Neural cell (in vitro differentiated cells): Measurements from ENCODE around the gene ERICH2.

Source experiments
- EP300 ChIP-seq: fragments of 450-650 bp; conservative IDR thresholded peaks from 2 replicates; pipeline ENCODE4 v1.6.1; 2014; ENCODE audit warnings: antibody characterized with exemption, mild to moderate bottlenecking, moderate library complexity; ENCODE audit not compliant: poor library complexity, severe bottlenecking
- EZH2 ChIP-seq: fragments of 200-600, 300-800 bp; shearing (Covaris generic), sonication (generic); IDR thresholded peaks from 2 replicates; pipeline ENCODE4 v1.6.1; 2014; ENCODE audit warnings: antibody characterized with exemption, low read length, borderline replicate concordance, mild to moderate bottlenecking; ENCODE audit not compliant: insufficient read depth, poor library complexity, severe bottlenecking
- POLR2AphosphoS5 ChIP-seq: IDR thresholded peaks from 2 replicates; pipeline ENCODE4 v1.6.1; 2012
- RAD21 ChIP-seq: fragments of 450-650 bp; conservative IDR thresholded peaks from 2 replicates; pipeline ENCODE4 v1.6.1; 2014; ENCODE audit warnings: antibody characterized with exemption, mild to moderate bottlenecking, moderate library complexity
- TF ChIP-seq, protein P1 (sequence below): fragments of 450-650 bp; IDR thresholded peaks from 2 replicates; pipeline ENCODE4 v1.5.1; 2014; ENCODE audit warnings: antibody characterized with exemption, mild to moderate bottlenecking, moderate library complexity; ENCODE audit not compliant: poor library complexity, severe bottlenecking
- TF ChIP-seq, protein P2 (sequence below): IDR thresholded peaks from 2 replicates; pipeline ENCODE4 v1.6.1; 2012; ENCODE audit warnings: borderline replicate concordance

DNA sequence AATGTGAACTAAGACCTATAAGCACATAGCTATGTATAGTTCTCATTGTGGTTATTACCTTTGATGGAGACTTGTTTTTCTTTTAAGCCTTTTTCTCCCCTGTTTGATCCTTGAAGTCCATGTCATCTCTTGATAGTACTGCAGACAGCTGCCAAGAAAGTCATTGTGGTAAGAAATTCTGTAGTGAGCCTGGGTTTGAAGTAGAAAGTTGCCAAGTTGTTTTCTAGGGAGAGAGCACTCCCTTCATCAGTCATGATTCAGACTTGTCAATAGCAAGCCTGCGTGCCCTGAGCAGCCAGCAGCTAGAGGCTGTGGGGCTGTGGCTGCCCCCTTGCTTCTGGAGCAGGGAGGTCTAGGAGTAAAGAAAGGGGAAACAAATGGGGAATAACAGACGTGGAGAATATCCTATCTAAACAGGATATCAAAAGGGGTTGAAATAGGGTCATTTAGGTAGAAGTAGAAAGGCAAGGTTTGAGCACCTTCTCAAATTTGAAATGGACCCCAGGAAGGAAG, 46.7 kb upstream of the ERICH2 start:
- TF ChIP-seq, protein P1, sequence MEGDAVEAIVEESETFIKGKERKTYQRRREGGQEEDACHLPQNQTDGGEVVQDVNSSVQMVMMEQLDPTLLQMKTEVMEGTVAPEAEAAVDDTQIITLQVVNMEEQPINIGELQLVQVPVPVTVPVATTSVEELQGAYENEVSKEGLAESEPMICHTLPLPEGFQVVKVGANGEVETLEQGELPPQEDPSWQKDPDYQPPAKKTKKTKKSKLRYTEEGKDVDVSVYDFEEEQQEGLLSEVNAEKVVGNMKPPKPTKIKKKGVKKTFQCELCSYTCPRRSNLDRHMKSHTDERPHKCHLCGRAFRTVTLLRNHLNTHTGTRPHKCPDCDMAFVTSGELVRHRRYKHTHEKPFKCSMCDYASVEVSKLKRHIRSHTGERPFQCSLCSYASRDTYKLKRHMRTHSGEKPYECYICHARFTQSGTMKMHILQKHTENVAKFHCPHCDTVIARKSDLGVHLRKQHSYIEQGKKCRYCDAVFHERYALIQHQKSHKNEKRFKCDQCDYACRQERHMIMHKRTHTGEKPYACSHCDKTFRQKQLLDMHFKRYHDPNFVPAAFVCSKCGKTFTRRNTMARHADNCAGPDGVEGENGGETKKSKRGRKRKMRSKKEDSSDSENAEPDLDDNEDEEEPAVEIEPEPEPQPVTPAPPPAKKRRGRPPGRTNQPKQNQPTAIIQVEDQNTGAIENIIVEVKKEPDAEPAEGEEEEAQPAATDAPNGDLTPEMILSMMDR, result no peak
- TF ChIP-seq EZH2 (no peak), RAD21 (no peak), EP300 (no peak), POLR2AphosphoS5 (no peak)
- TF ChIP-seq, protein P2, sequence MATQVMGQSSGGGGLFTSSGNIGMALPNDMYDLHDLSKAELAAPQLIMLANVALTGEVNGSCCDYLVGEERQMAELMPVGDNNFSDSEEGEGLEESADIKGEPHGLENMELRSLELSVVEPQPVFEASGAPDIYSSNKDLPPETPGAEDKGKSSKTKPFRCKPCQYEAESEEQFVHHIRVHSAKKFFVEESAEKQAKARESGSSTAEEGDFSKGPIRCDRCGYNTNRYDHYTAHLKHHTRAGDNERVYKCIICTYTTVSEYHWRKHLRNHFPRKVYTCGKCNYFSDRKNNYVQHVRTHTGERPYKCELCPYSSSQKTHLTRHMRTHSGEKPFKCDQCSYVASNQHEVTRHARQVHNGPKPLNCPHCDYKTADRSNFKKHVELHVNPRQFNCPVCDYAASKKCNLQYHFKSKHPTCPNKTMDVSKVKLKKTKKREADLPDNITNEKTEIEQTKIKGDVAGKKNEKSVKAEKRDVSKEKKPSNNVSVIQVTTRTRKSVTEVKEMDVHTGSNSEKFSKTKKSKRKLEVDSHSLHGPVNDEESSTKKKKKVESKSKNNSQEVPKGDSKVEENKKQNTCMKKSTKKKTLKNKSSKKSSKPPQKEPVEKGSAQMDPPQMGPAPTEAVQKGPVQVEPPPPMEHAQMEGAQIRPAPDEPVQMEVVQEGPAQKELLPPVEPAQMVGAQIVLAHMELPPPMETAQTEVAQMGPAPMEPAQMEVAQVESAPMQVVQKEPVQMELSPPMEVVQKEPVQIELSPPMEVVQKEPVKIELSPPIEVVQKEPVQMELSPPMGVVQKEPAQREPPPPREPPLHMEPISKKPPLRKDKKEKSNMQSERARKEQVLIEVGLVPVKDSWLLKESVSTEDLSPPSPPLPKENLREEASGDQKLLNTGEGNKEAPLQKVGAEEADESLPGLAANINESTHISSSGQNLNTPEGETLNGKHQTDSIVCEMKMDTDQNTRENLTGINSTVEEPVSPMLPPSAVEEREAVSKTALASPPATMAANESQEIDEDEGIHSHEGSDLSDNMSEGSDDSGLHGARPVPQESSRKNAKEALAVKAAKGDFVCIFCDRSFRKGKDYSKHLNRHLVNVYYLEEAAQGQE, result no peak
